Activated CD4-positive, alpha-beta T cell treated with anti-CD3 and anti-CD28 coated beads for 1 hour (primary cell): Measurements from ENCODE around the gene PCSK2.

Source experiments
- DNase-seq: peaks from one replicate; pipeline ENCODE4 v3.0.0-alpha.2; 2020

Gene PCSK2

DNA sequence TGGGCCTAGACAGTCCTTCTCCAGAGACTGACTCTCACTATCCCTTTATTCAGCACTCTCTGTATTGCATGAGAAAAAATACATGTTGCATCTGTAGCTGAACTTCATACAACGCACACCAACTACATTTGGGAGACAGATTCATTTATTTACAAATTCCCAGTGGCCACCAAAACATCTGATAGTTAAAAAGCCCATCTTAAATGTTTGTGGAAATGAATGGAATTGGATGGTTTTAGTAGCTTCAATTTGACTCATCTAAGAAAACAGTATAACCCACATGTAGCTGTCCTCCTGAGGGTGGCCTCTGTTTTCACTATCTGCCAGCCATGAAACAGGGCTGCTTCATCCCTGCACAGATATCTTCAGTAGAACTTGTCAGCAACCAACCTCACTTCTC, 116.3 kb downstream of the PCSK2 start:
- no peak for DNase-seq

DNA sequence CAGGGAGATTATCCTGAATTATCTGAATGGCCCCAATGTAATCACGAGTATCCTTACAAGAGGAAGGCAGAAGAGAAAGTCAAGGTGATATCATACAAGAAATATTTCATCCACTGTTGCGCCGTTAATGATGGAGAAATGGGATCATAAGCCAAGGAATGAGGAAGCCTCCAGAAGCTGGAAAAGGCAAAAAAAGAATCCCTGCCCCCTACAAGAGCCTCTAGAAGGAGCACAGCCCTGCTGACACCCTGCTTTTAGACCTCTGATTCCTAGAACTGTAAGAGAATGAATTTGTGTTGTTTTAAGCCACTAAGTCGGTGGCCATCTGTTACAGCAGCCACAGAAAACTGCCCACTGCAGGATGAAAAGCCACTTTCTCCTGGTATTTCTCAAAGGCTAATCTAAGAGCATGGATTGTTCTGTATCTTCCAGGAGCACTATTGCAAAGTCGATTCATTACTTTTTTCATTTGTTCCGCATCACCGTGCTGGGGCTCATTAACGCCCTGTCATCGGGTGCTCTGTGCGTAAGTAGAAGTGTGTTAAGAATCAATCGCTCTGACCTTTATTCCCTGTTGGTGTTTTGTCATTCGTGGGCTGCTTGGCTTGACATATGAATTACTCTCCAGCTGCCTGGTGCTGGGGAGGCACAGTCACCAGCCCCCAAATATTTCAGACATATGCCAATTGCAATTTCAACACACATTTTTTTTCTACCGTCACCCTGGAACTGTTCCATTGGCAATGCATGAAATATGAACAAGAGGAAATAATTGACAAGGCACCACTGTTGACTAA, 117.0 kb downstream of the PCSK2 start:
- DNase-seq = no peak

- no peak for DNase-seq
Observed at GRCh38 chr20:17344790-17345189, 118.0 kb downstream of the PCSK2 start.

DNA sequence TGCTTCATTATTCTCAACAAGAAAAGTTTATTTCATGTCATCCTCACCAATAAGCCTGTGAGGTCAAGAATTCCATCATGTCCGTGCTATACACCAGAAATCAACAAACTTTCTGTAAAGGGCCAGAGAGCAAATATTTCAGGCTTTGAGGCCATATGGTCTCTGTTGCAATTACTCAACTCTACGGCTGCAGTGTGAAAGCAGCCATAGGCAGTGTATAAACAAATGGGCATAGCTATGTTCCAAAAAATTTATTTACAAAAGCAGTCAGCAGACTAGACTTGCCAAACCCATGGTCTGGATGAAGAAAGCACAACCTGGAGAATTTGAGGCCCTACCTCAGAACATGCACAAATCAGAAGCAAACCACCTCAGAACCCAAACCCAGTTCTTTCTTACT, 118.5 kb downstream of the PCSK2 start:
- DNase-seq = no peak

- no peak for DNase-seq
Observed at GRCh38 chr20:17350321-17350720, 123.5 kb downstream of the PCSK2 start.

DNA sequence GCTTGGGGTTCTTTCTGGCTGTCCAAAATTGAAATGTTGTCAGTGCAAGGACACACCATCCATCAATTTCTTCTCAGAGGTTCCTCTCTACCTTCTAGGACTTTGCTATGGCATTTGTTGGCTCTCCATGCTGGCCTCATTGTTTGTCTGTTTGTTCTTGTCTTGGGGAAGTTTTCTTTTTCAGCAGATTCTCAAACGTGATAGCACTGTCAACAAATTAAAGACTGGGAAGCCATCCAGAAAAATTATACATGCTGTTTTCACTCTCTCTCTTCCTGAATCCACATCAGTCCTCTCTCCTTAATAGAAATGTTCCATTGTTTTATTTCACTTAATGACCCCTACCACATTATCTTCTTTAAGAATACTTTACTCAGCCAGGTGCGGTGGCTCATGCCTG, 130.4 kb downstream of the PCSK2 start:
- DNase-seq = no peak

DNA sequence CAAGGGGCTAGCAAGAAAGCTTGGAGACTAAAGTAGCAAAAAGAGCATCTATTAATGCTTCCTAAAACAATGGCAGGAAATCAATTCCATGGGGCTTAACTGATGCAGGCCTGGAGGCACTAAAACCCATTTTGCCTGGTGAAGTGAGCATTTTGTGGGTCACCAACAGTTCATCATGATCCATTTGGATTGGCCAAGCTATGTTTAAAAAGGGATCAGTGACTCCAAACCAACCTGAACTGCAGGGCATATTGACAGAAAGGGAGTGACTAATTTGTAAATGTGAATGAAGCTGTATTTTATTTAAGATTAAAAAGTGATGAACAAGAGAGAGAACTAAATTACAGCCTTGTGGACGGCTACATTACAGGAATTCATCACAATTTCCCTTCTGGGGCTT, 132.0 kb downstream of the PCSK2 start:
- no peak for DNase-seq

GRCh38 chr20:17364681-17365080, 137.8 kb downstream of the PCSK2 start:
- no peak for DNase-seq

DNA sequence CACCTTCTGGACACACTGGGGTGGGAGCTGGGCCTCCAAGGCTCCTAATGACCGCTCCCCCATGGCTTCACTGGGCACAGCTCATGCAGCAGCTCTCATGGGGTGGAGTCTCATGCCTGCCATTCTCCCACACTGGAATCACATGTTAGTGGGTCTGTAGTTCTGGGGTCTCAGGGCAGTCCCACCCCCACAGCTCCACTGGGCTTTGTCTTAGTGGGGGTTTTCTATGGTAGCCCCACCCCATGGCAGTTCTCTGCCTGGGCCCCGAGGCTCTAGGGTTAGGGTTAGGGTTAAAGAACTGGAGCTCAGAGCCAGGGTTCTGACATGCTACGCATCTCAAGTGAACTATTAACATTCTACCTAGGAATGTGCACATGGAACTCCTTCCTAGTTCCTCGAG, 139.0 kb downstream of the PCSK2 start:
- no peak for DNase-seq

DNA sequence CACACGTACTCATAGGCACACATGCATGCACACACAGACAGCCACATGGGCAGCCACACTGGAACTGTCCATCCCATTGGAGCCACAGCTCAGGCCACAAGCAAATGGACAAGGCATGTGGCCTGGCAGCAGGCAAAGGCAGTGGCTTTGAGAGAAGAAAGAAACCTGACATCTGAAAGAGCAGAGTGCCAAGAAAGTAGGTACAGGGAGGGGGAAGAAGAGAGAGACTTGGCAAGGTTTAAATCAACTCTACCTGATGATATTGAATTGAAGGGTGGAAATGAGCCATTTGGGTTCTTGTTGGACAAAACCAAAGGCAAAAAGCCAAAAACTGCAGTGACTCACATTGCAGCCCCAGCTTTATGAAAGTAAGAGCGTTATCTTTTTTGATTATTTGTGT, 142.7 kb downstream of the PCSK2 start:
- DNase-seq = no peak

DNA sequence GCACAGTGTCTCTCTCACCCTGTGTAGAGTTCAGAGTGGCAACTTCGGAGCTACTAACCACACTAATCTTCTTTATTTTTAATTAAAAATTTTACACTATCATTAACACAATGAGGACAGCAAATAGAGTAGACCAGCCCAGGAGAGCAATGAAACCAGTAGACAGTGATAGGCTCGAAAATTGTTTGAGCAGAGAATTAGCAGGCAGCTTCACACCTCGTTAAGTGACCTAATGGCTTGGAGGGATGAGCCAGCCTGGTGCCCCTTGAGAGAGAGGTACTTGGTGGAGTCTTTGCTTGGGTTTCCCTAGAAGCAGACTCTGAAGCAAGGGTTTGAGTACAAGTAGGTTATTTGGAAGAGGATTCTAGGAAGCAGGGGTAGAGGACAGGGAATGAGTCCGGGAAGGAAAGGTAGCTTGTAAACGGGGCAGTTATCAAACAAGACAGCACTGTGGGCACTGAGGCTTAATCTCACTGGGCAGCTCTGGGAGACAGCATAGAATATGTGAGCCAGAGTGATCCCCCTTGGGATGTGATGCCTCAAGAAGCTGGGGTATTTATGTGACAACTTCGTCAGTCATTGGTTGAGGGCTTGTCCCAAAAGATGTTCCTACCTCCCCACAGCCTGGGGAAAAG, 146.1 kb downstream of the PCSK2 start:
- no peak for DNase-seq

DNA sequence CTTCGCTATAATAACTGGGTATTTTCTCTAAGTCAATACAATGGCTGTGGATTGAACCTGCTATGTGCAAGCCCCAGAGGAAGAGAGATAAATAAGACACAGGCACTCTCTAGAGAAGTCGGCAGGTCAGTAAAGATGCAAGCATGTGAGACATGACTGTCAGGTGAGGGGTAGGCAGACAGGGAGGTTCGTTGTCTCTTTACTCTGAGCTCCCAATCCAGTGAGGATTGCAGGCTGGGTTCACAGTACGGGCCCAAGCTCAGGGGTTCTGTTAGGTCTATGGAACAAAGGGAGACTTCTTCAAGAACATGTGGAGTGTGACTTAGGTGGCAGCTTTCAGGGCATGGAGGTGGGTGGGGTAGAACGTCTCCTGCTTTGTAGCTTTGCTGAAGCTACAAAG, 147.2 kb downstream of the PCSK2 start:
- DNase-seq = no peak

DNA sequence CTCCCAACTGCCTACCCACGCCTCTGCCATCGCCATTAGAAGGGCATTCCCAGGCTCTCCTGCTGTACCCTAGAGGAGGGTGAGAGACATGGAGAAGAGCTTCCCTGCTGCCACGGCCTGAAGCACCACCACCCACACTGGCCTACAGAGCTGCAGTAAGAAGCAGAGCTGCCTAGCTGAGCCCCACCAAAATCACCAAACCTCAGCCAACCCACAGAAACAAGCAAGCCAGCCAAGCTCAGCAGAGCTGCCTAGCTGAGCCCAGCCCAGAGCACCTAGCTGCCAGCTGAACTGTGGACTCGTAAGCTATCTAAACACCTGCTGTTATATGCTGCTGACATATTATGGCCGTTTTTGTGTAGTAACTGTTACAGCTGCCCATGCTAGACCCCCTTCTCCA, 149.2 kb downstream of the PCSK2 start:
- DNase-seq = no peak

DNA sequence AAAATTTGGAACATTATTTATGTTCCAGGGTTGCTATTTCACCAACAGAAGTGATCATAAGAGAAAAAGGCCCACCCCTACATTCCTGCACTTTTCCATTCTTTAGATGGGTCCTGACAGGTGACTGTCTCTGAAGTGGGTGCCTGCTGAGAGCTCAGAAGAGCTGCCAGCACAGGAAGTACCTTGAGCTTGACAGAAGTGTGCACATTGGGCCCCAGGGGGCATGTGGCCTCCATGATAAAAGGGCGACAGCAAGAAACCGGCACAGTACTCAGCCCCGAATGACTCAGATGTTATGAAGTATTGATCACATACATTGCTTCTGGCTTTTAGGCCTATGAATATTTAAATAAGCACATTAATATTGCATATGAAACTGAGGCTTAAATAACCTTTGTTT, 150.4 kb downstream of the PCSK2 start:
- DNase-seq = no peak

DNA sequence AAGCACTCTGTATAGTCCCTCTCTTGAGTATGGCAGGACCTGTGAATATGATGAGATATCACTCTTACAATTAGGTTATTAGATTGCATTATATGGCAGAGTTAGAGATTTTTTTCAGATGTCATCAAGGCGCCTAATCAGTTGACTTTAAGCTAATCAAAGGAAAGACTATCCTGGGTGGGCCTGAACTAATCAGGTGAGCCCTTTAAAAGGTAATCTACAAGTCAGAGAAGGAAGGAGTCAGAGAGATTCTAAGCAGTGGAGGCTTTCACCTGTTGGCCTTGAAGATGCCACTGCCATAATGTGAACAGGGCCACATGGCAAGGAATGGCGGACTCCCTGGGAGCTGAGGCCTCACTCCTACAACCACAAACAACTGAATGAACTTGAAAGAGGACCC, 152.8 kb downstream of the PCSK2 start:
- DNase-seq = no peak

DNA sequence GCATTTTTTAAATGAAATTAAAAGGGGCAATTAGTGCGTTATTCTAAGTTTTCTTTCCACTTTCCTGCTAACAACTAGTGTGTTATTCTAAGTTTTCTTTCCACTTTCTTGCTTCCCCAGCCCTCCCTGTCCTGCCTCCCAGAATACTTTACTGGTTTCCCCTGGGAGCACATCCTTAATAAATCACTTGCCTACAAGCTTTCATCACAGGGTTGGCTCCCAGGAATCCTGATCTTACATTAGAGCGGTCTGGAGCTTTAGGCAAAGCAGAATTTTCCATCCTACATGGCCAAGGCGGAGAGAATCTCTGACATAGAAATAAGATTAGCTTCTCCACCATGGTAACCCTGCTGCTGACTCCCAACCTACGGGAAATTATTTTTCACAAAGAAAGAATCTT, 154.0 kb downstream of the PCSK2 start:
- no peak for DNase-seq

DNA sequence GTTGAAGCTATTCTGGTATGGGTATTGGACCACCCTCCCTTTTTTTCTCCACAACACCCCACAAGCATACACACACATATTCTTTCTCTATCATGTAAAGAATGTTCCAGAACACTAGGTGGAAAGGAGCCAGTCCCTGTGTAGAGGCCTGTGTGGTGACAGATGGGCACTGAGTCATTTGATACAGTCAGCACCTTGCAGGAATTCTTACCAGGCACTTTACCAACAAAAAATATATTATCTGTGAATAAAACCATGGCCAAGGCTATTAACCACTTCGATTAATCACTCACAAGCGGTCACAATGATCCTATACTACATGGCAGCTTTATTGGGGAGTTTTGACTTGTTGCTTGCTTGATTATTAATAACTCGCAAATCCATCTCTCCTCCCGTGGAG, 154.9 kb downstream of the PCSK2 start:
- no peak for DNase-seq

DNA sequence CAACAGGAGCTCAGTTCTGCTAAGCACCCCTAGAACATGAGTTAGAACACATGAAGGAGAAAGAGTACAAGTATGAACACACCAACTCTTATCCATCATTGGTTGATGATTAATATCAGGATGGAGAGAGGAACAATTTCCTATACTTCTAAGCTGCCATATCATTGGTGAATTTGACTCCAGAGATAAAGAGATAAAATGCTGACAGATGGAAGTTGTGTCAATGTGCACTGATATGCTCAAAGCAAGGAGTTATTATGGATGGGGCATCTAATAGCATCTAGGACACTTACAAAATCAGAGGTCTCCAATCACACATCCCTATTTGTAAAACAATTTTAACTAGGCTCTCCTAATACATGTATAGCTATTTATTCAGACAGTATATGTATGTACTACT, 159.0 kb downstream of the PCSK2 start:
- DNase-seq = no peak

GRCh38 chr20:17390655-17391054, 163.8 kb downstream of the PCSK2 start:
- no peak for DNase-seq

DNA sequence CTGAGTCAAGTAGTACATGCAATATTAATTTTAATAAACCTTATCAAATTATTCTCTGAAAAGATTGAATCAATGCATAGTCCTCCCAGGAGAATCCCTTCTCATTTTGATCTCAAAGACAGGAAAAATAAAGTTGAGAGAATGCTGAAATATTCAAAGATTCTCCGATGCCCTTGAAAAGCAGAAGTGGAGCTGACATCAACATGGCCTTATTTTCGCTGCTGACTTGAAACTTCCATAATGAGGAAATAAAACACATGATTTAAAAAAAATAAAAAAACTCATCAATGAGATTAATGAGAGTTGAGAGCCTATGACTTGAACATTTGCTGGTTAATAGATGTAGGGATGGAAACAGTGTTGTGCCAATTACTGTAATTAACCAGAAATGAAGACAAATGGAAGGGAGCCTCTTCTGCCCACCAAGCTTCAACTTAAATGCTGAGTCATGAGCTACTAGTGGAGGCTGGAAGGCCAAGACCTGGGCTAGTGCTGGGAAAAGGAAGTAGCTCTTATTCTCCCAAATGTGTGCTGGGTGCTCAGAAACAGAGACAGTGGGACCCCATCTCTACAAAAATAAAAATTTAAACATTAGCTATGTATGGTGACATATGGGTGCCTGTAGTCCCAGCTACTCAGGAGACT, 164.4 kb downstream of the PCSK2 start:
- no peak for DNase-seq

- no peak for DNase-seq
Observed at GRCh38 chr20:17394411-17394810, 167.6 kb downstream of the PCSK2 start.

- no peak for DNase-seq
Observed at GRCh38 chr20:17395729-17396128, 168.9 kb downstream of the PCSK2 start.

- no peak for DNase-seq
Observed at GRCh38 chr20:17399303-17399985, 172.6 kb downstream of the PCSK2 start.

DNA sequence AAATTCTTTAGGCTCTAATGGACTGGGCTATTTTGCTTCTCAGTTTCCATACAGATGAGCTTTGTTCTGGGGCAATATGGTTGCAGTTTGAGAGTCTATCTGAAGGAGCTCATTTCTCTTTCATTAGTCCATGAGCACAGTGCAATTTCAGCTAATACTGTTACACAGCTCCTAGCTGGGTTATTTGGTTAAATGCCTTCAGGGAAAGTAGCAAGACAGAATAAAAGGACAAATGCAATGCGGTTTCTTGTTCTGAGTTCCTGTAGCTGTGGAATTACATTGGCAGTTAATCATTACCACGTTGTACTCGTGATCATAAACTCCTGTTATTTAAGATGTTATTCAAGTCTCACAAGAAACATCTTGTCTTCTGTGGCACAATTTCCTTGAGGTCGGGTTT, 176.6 kb downstream of the PCSK2 start:
- no peak for DNase-seq
